HPDE6-E6E7 (cell line): ENCODE measurements around the gene RPS6KA2.

Experiments
- DNase-seq: peaks from one replicate; pipeline ENCODE4 v3.0.0; 2011; ENCODE audit warnings: missing footprints; ENCODE audit errors: extremely low spot score

Gene RPS6KA2

GRCh38 chr6:166656230-166657151, 29.4 kb upstream of the RPS6KA2 start:
- no peak for DNase-seq

GRCh38 chr6:166655713-166656229, 28.7 kb upstream of the RPS6KA2 start:
- DNase-seq, result no peak

DNA sequence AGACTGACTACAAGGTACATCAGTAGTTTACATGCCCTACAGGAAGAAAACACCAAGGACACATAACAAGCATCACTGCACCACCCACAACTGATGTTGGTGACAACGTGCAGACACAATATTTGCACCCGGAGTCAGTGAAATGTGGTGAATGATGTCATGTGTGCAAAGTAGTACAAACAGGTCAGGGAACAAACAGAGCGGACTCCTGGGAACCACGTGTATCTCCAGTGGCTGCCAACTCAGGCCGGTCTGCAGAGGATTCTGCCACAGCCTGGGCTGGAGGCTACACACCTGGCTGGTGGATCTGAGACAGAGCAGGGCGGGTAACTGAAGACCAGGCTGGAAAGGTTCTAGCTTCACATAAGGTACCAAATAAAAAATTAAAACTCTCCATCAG, 28.2 kb upstream of the RPS6KA2 start:
- no peak for DNase-seq

DNA sequence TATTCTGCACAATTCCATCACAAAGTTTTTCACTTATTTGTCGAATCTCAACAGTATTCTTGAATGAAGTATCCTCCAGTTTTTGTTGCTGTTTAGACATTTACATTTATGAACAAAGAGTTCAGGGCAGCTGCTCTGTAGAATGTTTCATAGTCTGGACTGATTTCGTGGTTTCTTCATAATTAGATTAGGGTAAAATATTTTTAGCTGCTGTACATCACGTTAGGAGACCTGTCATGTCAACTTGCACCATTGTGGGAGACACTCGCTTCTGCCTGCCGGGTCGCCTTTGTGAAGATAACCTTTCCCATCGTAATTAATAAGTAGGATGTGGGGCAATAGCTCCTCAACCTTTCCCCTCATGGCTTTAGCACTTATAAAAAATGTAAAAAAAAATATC, 27.5 kb upstream of the RPS6KA2 start:
- no peak for DNase-seq

- DNase-seq, result no peak
These were observed 26.5 kb upstream of the RPS6KA2 start for GRCh38 chr6:166653639-166653941.

DNA sequence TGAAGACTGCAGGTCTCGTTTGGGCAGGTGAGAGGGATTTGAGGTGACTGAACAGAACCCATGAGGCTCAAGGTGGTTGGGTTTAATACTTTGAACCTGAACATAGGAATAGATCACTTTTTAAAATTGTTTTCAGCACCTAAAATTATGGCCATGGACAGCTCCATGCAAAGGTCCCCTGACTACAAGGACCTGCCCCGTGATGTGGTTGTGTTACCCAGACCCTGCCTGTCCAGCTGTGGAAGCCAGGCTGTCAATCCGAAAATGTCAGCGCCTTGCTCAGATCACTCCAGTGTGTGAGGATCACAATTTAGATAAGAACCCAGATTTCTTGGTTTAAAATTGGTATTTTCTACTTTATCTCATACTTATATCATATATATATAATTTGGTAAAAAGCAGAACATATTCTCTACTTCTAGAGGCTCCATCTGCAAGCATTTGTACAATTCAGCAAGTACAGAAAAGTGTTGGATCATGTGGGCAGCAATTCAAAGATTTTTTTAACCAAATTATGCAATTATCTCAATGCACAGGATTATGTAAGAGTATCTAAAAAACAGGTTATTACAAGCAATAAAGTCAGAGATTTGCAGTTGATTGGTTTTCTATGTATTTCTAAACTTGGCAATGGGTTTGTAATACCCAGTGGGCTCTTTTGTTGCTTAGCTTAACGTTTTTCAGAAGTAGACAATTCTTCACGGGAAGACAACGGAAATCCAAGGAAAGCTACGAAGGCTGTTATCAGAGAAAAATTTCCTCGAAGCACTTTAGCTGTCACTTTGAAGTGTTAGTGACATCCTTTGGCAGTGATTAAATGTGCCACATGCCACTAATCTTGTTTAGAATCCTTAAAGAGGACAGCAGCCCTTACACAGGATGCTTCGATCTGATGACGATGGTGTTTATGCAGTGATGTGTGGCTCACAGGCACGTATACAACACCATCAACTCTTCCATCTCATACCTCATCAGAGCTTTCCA, 24.1 kb upstream of the RPS6KA2 start:
- DNase-seq, result no peak

DNA sequence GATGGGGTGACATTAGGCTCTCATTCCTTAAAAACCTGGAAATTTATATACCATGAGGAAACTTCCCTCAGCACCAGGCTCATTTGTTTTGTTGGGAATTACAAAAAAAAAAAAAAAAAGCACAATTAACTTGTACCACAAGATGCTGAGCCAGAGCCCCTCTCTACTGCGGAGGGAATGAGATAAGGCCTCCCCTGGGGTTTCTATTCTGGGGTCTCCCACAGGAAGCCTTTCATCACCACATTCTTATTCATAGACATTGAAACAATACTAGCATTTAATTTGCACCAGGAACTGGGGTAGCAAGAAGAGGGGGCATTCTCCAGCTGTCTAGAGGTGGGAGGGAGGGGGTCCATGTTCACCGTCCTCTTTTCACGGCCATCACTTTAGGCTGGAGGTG, 23.0 kb upstream of the RPS6KA2 start:
- DNase-seq, result no peak

DNA sequence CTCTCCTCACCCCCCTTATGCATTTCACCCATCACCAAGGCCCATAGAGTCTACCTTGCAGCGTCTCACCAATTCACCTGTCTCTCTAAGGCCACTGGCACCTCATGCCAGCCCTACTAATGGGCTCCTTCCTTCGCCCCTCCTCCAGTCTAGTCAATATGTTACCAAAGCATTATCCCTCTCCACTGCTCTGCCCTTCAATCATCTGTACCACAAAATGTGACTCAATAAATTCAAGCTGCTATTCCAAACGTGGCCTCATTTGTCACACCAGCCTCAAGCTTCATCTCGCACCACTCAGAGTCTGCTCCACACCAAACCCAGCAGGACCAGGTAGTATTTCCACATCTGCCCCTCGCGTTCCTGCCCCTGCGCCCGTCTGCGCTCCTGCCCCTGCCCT, 21.8 kb upstream of the RPS6KA2 start:
- no peak for DNase-seq

GRCh38 chr6:166647896-166648295, 20.8 kb upstream of the RPS6KA2 start:
- DNase-seq, result no peak

GRCh38 chr6:166646716-166647115, 19.7 kb upstream of the RPS6KA2 start:
- DNase-seq, result no peak

DNA sequence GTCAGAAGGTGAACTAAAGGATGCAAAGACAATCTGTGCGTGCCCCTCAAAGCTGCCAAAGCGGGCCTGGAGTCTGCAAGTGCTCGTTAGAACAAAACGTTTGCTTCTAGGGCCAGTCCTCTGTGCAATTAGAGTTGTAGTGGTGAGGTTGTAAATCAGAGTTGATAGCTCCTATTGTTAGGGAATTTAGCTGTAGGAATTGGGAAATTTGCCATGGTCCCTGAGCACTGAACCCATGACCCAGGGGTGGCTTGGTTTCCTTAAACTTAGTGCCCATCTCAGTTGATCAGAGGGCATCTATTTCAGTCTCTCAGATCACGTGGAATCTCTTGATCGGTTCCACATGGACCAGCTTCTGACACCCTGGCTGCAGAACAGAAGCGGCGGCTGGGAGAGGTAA, 18.8 kb upstream of the RPS6KA2 start:
- no peak for DNase-seq

- no peak for DNase-seq
These were observed 17.6 kb upstream of the RPS6KA2 start for GRCh38 chr6:166644681-166645080.

DNA sequence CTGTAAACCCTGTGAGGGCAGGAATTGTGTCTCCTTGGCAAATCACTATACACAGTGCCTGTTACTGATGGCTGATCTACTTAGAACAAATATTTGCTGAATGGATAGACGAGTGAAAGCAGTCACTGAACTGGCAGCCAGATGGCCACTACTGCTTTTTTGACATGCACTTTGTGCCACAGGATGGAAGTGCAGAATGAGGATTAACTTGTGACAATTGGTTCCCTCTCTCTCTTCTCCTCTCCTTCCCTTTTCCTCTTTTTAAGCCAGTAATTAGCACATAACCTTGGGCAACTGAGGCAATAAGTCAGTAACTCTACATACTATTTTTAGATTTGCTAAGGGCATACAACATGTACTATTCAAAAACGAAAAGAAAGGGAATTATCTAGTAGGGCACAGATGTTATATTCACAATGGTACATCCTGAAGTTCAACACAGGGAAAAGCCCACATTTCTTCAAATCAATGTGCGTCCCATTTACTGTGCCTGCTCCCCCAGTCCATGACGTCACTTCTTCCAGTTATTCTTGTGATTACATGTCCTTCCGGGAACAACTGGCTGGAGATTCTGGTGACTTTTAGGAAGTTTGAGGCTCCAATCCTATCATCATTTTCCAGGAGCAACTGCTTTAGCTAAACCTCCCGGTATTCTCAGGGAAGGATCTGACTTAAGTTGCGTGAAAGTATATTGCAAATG, 17.0 kb upstream of the RPS6KA2 start:
- DNase-seq, result no peak

GRCh38 chr6:166642646-166643045, 15.6 kb upstream of the RPS6KA2 start:
- no peak for DNase-seq

- peak; percentile 43 for DNase-seq
These were observed 13.4 kb upstream of the RPS6KA2 start for GRCh38 chr6:166640342-166641043.

DNA sequence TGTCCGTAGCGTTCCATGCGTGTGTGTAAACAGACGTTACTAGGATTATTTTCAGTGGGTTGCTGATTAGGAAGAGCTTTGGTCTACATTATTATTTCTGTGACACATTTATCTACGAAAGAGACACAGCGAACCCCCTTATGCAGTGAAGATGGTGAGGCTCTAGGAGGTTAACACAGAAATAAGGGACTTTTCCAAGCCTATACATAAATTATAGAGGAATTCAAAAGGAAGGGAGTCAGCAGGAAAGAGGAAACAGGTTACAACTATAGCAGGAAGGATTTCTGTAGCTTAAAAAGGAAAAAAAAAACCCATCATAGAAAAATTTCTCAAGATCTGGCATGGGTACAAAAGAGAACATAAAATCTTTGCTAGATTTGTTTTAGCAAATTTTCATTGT, 12.9 kb upstream of the RPS6KA2 start:
- no peak for DNase-seq

- DNase-seq, result no peak
These were observed 11.5 kb upstream of the RPS6KA2 start for GRCh38 chr6:166638573-166638964.

GRCh38 chr6:166637812-166638572, 10.9 kb upstream of the RPS6KA2 start:
- no peak for DNase-seq

GRCh38 chr6:166636934-166637333, 9.9 kb upstream of the RPS6KA2 start:
- no peak for DNase-seq

- no peak for DNase-seq
These were observed 9.3 kb upstream of the RPS6KA2 start for GRCh38 chr6:166636191-166636933.
